Tibial nerve (tissue), 3 donors: ENCODE data around the gene CRYL1.

Experiments
- CTCF ChIP-seq, 5 experiments: fragments of 200-600 bp in 3 of 5; fragments of 450-650 bp in 2 of 5; sonication (generic) in 3 of 5; IDR thresholded peaks; one replicate each; pipeline ENCODE4 v1.5.1; 2016 to 2019; ENCODE audit warnings: antibody characterized with exemption in 5 of 5, mild to moderate bottlenecking in 3 of 5, moderate library complexity in 2 of 5
- POLR2A ChIP-seq, 2 donors: fragments of 450-650 bp; IDR thresholded peaks; one replicate each; pipeline ENCODE4 v1.6.1; 2017; ENCODE audit warnings: antibody characterized with exemption in 2 of 2, mild to moderate bottlenecking in 2 of 2, moderate library complexity in 2 of 2

GRCh38 chr13:20402881-20403280 is 122.8 kb downstream of the CRYL1 start:
- TF ChIP-seq POLR2A (IDR thresholded peaks at IDR 0.05) (no peak), CTCF (IDR thresholded peaks at IDR 0.05) (no peak)
